MM.1S (cell line): Measurements from ENCODE around the gene SCRN2.

ENCODE experiments used
- EZH2 ChIP-seq: fragments of 300-600 bp; sonication (generic); optimal IDR thresholded peaks from 2 replicates; pipeline ENCODE3; 2017; ENCODE audit warnings: low read depth, mild to moderate bottlenecking, antibody characterized with exemption, low read length, mixed read lengths
- TF ChIP-seq, protein P1 (sequence below): fragments of 300-600 bp; sonication (generic); IDR thresholded peaks from 2 replicates; pipeline ENCODE4 v1.5.1; 2016; ENCODE audit warnings: antibody characterized with exemption, low read length, mixed read lengths

DNA sequence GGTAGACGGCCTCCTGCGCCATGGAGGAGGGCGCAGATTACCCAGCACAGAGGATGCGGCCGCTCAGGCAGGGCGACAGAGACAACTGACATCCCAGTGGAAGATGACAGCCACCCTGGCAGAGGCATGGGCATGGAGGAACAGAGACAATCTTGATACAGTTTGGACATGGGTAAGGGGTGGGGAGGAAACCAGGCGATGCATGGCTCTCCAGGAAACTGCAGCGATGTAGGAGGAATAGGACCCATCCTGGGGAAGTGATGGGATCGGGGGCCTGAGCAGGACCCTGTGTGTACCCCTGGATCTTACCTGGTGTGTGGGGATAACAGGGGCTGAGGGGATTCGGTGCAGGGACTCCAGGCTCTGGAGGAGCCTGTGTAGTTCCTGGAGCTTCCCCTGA, 24.1 kb downstream of the SCRN2 start:
- TF ChIP-seq EZH2: no peak
- TF ChIP-seq, protein P1, sequence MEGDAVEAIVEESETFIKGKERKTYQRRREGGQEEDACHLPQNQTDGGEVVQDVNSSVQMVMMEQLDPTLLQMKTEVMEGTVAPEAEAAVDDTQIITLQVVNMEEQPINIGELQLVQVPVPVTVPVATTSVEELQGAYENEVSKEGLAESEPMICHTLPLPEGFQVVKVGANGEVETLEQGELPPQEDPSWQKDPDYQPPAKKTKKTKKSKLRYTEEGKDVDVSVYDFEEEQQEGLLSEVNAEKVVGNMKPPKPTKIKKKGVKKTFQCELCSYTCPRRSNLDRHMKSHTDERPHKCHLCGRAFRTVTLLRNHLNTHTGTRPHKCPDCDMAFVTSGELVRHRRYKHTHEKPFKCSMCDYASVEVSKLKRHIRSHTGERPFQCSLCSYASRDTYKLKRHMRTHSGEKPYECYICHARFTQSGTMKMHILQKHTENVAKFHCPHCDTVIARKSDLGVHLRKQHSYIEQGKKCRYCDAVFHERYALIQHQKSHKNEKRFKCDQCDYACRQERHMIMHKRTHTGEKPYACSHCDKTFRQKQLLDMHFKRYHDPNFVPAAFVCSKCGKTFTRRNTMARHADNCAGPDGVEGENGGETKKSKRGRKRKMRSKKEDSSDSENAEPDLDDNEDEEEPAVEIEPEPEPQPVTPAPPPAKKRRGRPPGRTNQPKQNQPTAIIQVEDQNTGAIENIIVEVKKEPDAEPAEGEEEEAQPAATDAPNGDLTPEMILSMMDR: no peak
